Measurements from ENCODE around the gene GRID1. TPM values are rescaled to one million over a fixed set of nuclear protein-coding genes. Genes with fewer than 3 reads are reported as not detected.
"Not testable (repeated sequence)": the region's sequence is repeated elsewhere in the genome, so short reads cannot be mapped to it uniquely, and the experiment has no call there.

GRID1 gene
- total RNA-seq, 1 donor from 2014 or later = not detected

- no peaks in the 10 kb centered on the region for H3K27me3 Mint-ChIP-seq
- POLR2A ChIA-PET = no interaction called here
- H3K36me3 Mint-ChIP-seq (ENCODE audit: low read depth) = no peaks in the 10 kb centered on the region
- DNase-seq = no peak
- H3K4me3 Mint-ChIP-seq = no peak overlapping the region
- H3K9me3 Mint-ChIP-seq = peaks cover 4% of the 10 kb centered on the region
- H3K4me1 Mint-ChIP-seq = no peaks in the 10 kb centered on the region
- no peak for TF ChIP-seq CTCF (IDR thresholded peaks at IDR 0.05)
- CTCF ChIA-PET = no interaction called here
- H3K27ac Mint-ChIP-seq = no peak overlapping the region
- intact Hi-C loops (cut with micrococcal nuclease) = no loop called here
- no peak for ATAC-seq (ENCODE audit: low read depth)
These were observed 519.5 kb downstream of the GRID1 start for GRCh38 chr10:85847085-85847484.

- H3K4me1 Mint-ChIP-seq; H3K27me3 Mint-ChIP-seq; H3K36me3 Mint-ChIP-seq (ENCODE audit: low read depth); intact Hi-C loops (cut with micrococcal nuclease); POLR2A ChIA-PET; CTCF ChIA-PET; H3K27ac Mint-ChIP-seq; DNase-seq; H3K4me3 Mint-ChIP-seq; ATAC-seq (ENCODE audit: low read depth): not testable (repeated sequence)
- H3K9me3 Mint-ChIP-seq = peaks cover 29% of the 10 kb centered on the region
These were observed 527.9 kb downstream of the GRID1 start for GRCh38 chr10:85838660-85839059.

- Mint-ChIP-seq H3K4me1 (no peaks in the 10 kb centered on the region), H3K9me3 (peaks cover 10% of the 10 kb centered on the region), H3K4me3 (no peak overlapping the region), H3K27me3 (peaks cover 9% of the 10 kb centered on the region), H3K27ac (no peak overlapping the region), H3K36me3 (ENCODE audit: low read depth) (no peaks in the 10 kb centered on the region)
- intact Hi-C loops (cut with micrococcal nuclease) = no loop called here
- TF ChIP-seq CTCF (IDR thresholded peaks at IDR 0.05) = no peak
- ChIA-PET CTCF (no interaction called here), POLR2A (no interaction called here)
- DNase-seq (no peak), ATAC-seq (ENCODE audit: low read depth) (no peak)
These were observed 533.6 kb downstream of the GRID1 start for GRCh38 chr10:85832988-85833387.

- POLR2A ChIA-PET = no interaction called here
- CTCF ChIA-PET = no interaction called here
- Mint-ChIP-seq H3K4me3 (no peak overlapping the region), H3K27ac (no peak overlapping the region), H3K4me1 (no peaks in the 10 kb centered on the region), H3K27me3 (peaks cover 17% of the 10 kb centered on the region), H3K9me3 (peaks cover 6% of the 10 kb centered on the region), H3K36me3 (ENCODE audit: low read depth) (no peaks in the 10 kb centered on the region)
- DNase-seq (no peak), ATAC-seq (ENCODE audit: low read depth) (no peak)
- intact Hi-C loops (cut with micrococcal nuclease) = no loop called here
- no peak for TF ChIP-seq CTCF (IDR thresholded peaks at IDR 0.05)
These were observed 535.2 kb downstream of the GRID1 start for GRCh38 chr10:85831422-85831821.

GRCh38 chr10:85826377-85826776 lies 540.2 kb downstream of the GRID1 start:
- Mint-ChIP-seq H3K27me3 (peaks cover 18% of the 10 kb centered on the region), H3K4me3 (no peak overlapping the region), H3K27ac (no peak overlapping the region), H3K9me3 (no peaks in the 10 kb centered on the region), H3K4me1 (no peaks in the 10 kb centered on the region), H3K36me3 (ENCODE audit: low read depth) (no peaks in the 10 kb centered on the region)
- ATAC-seq (ENCODE audit: low read depth) = no peak
- intact Hi-C loops (cut with micrococcal nuclease) = no loop called here
- ChIA-PET POLR2A (no interaction called here), CTCF (no interaction called here)
- TF ChIP-seq CTCF (IDR thresholded peaks at IDR 0.05) = no peak
- no peak for DNase-seq

- Mint-ChIP-seq H3K4me3 (no peak overlapping the region), H3K4me1 (no peaks in the 10 kb centered on the region), H3K36me3 (ENCODE audit: low read depth) (peaks cover 2% of the 10 kb centered on the region), H3K27me3 (no peaks in the 10 kb centered on the region), H3K9me3 (peaks cover 29% of the 10 kb centered on the region), H3K27ac (no peak overlapping the region)
- POLR2A ChIA-PET = no interaction called here
- ATAC-seq (ENCODE audit: low read depth) (no peak), DNase-seq (no peak)
- intact Hi-C loops (cut with micrococcal nuclease) = no loop called here
- no peak for TF ChIP-seq CTCF (IDR thresholded peaks at IDR 0.05)
- CTCF ChIA-PET = no interaction called here
These were observed 555.2 kb downstream of the GRID1 start for GRCh38 chr10:85811405-85811804.

Data from activated B cell treated with CpG ODN at 0.5 μM for 24 hours (primary cell).